HuH-7 (cell line): Measurements from ENCODE around the gene PRR9.
"Not testable (repeated sequence)": the region's sequence is repeated elsewhere in the genome, so short reads cannot be mapped to it uniquely, and the experiment has no call there.

ENCODE experiments used
- DNase-seq: peaks from one replicate; pipeline ENCODE4 v3.0.0; 2011; ENCODE audit warnings: low spot score

The PRR9 gene

DNA sequence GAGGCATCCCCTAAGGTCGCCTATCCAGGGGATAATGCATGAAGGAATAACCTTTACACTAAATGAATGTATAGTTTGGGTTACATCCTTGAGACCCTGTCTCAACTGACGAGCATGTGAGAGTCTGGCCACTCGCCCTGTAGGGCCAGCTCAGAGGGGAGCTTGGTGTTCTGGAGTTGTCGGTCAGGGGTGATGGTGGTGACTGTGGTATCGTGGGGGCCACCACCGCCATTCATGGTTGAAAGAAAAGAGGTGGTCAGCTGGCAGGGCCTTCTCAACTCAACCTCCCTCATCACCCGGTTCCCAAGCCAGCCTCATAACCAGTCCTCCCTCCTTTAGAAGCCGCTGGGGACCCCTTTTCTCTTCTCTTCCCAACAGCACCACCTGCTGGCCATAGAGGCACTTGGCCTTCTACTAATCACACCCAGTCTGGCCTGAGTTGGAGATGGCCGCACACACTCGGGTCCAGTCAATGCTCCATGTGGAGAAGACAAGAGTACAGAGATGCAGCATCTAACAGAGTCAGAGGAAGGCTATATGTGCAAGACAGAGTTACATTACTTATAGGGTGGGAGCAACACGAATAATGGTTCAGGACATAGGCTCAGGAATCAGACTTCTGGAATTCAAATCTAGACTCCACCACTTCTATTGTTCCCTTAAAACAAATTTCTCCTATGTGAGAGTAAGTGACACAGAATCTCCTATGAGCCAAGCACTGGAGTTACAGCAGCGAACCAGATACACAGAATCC, 11.9 kb downstream of the PRR9 start:
- DNase-seq: not testable (repeated sequence)

DNA sequence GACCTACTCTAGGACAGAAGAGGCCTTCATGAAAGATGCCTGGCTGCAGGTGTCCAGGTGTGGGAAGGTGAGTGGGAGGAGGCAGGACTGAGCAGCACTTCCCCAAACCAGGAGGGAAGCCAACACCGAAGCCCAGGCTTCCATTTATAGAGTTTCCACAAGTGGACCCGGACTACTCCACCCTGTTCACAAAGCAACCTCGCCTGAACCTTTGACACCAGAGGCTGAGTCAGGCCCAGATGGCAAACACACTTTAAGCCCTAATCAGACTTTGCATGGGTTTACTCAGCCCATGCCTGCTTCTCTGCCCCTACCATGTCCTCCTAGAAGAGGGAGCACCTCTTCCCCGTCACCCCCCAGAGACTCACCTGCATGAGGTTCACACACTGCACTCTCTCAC, 14.0 kb downstream of the PRR9 start:
- no peak for DNase-seq

DNA sequence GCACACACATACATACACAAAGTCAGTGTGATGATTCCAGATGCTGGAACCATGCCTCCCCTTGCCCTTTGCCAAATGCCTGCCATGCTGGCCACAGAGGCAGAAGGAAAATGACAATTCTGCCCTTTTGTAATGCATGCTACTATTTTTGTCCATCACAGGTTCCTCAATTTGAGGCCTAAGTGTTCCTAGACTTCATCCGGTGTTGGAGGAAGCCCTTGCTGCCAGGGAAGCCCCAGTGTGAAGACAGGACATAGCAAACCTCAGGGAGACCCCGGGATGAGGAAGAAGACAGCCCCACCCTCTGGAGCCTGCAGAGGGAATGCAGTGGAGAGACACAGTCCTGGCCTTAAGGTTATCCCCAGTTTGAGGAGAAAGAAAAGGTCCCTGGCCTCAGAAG, 14.4 kb downstream of the PRR9 start:
- DNase-seq: no peak

DNA sequence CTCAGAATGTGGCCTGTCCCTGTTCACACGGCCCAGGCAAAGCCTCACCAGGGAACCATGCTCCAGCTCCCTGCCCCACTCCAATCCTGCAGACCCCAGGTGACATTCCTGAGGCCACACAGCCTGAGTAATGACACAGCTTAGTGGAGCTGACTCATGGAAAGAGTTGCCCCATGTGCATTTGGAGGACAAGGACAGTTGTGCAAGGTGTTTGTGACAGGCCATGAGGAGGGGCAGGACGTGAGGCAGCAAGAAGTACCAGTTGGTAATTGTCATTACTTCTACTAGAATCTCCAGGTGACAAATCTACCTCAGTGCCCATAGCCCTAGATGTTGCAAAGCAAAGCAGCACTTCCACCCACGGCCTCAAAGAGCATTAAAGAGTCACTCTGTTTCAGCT, 15.2 kb downstream of the PRR9 start:
- no peak for DNase-seq

DNA sequence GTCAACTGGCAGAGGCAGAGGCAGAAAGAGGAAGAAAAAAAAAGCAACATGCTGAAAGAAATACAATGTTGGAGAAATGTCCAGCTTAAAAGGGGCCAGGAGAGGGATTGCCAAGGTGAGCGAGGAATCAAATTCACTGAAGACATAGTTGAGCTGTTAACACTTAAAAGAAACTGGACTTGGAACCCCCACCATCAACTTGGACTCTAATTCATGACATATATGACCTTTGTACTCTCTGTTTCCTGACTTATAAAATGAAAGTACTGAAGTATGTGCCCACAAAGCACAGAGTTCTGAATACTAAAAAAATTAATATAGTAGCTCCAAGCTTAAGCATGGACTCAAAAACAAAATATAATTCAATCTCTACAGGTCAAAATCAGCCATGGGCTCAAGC, 16.1 kb downstream of the PRR9 start:
- DNase-seq: no peak

DNA sequence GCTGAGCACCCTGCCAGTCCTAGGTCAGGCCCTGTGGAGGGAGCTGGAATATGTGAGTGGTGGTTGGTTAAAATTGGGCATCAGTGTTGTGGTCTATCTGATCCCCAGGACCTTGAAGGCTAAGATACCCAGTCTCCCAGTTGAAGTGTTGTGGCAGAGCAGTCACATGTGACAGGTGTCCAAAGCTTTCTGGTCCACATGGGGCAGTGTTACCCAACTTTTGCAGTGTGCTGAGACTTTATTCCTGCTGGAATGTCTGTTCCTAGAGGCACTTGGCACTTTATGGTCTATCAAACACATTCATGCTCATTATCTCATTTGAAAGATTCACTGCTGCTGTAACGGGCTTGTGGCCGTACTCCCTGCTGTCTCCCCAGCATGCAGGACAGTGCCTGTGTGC, 21.1 kb downstream of the PRR9 start:
- no peak for DNase-seq

DNA sequence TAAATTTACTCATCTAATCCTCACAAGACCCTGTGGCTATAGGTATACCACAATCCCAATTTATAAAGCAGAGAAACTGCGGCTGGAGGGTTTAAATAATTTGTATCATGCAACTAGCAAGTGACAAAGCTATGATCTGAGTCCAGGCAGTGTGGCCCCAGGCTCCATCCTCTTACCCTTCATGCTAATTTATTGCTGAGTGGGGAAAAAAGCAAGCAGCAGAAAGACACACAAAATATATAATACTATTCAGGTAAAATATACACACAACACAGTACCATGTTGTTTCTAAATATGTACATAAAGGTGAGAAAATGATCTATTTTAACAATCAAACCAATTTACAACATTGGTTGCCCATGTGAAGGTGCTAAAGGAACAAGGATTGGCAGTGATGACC, 24.8 kb downstream of the PRR9 start:
- DNase-seq: no peak

DNA sequence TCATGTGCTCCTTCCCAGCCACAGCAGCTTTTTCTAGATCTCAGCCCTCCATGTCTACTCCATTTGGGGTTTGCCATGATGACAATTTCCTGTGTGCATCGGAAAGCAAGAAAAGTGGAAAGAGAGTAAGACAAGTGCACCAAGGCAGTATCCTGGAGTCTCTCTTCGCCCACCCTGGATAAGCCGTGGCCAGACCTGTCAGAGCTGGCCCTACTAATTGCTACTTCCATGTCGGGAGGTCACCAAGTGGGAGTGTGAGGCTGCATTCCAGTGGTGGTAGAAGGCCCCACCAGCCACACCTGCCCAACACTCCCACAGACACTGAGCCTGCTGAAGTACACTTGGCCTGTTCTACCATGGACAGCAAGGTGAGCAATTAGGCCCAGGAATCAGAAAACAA, 28.1 kb downstream of the PRR9 start:
- DNase-seq: no peak

DNA sequence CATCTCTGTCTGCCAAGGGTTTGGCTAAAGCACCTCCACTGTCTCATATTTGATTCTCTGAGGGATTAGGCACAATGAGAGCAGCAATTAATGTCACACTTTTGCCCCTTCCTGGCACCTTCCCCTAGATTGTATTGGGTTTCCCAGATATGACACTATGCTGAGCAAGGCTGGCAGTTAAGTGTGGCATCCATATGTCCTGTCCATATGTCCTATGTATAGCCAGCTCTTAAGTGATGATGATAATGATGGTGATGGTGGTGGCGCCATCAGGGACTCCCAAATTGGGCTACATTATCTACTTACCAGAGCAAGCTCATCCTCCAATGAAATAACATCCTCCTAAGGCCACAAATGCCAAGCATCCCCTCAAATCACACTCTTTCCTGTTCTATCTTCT, 28.6 kb downstream of the PRR9 start:
- no peak for DNase-seq

DNA sequence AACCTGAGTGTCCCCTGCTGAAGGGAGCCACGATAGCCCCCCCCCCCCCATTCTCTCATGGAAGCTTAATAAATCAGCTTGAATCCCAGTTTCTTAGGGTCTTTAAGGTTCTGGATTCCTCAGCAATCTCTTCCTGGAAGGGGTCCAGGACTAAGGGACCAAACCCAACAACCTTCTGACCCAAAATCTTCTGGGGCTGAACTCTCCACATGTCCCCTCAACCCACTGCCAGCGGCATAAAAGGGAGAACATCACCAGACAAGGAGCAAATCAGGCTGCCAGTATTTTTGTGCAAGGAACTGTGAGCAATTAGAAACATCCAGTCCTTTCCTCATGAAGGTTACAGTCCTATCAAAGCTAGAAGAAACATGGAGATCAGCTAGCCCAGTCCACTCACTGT, 29.4 kb downstream of the PRR9 start:
- no peak for DNase-seq

DNA sequence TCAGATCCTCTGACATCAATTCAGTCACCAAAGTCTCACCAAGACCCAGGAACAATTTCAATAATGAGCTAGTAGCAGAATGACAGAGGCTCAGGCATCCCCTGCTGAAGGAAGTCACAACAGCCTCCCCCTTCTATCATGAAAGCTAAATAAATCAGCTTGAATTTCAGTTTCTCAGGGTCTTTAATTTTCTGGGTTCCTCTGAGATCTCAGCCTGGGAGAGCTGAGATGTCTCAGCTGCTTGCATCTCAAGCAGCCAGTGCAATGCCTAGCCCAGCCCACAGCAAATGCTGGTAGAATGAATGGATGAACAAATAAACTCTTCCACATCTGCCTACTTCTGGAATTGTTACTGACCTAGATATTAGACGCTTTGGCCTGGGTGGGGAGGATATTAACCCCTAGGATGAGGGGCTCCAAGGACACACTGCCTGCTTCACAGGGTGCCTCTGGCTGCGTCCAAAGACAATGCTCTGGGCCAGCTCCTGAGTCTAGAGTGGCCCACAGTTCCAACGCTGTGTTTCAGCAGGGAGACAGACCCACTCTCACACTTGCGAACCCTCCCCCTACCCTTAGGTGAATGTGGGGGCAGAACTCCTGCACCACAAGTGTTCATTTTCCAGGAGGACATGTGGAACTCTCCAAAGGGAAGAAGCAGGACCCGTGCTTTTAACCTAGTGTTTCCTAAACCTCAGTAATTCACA, 30.9 kb downstream of the PRR9 start:
- no peak for DNase-seq

DNA sequence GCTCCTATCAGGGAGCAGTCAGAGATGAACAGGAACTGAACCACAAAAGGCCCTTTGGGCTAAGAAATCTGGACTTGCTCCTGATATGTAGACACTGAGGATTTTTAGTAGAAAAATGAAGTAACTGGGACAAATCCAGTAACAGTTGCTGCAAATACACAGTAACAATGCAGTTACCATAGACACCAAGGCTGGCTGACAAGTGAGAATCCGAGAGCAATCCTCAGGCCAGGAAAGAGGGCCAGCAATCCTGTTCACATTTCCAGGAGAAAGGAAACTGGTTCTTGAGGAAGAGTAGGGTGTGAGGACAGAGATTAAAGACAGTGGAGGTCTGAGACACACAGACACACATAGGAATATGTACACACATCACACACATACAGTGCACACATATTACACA, 32.8 kb downstream of the PRR9 start:
- no peak for DNase-seq

DNA sequence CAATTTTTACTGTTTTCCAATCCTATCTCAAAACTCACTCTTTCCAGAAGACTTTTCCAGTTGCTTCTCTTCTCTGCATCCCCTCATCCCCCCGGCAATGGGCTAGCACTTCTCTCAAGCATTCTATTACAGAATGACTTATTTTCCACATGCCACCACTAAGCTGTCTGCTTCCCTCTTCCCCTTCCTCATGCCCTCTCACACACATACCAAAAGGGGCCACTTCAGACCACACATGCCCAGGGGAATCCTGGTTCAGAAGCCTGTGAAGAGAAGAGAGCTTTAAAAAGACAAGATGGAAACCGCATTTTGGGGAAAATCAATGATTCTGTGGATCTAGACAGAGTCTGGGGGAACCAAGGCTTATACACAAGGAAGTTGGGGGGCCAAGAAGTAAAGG, 33.7 kb downstream of the PRR9 start:
- DNase-seq: no peak

DNA sequence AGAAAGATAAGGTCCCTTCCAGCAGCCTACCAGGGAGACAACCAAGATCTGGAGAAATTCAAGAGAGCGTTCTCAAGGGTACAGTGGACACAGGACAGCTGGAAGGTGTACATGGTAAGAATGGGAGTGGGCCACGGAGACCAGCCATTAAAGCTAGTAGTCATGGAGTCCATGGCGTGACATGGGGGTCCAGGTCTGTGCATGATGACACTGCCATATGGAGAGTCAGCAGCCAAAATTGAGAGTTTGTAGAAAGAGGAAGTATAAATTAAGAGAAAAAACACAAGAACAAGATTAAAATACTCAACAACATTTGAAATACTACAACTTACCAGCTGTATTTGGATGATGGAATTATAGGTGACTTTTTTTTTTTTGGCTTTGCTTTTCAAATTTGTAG, 34.2 kb downstream of the PRR9 start:
- DNase-seq: no peak

DNA sequence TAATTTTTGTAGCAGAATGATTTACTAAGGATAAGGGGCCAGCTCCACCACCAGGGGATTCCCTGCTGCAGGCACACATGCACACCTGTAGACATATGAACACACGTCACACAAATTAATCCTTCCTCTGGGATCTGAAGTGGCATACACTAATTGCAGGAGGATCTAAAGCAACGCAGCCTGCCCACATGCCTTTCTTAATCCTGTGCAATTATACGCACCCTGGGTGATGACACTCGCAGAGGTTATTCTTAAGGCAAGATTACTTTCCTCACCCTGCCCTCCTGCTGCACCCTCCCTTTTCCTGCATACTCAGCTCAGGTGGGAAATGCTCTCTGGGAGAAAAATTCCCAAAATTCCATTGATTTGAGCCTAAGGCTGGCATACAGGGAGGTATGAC, 34.6 kb downstream of the PRR9 start:
- no peak for DNase-seq

DNA sequence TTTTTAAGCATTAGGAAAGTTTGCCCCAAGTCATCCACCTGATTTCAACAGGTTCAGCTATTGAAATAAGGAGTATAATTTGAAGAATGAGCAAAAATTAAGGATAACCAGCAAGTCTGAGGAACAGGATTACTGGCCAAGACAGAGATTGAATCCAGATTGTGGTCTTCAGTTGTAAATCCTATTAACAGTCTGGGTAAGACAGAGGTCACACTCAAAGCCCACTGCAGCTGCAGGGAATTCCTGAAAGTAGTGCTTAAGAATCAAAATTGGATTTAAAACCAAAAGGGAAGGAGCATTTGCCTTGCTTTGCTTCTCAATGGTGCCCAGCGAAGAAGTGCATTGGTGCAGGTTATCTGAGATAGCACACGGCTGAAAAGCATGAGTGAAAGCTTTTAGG, 35.7 kb downstream of the PRR9 start:
- DNase-seq: no peak

DNA sequence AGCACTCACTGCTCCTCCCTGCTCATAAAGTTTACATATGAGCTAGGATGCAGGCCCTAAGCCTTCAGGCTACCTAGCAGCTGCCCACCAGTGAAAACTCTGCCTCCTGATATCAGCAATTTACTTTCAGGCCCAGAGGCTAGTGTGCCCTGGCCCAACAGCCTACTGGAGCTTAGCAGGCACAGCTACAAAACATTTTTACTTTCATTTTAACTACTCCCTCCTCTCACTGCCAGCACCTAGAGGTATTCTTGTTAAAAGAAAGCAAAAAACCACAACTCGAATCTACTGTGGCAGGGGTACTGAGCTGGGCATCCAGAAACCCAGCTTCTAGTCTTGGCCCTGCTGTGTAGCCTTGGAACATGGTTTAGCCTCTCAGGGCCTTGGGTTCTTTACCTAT, 36.3 kb downstream of the PRR9 start:
- DNase-seq: no peak

DNA sequence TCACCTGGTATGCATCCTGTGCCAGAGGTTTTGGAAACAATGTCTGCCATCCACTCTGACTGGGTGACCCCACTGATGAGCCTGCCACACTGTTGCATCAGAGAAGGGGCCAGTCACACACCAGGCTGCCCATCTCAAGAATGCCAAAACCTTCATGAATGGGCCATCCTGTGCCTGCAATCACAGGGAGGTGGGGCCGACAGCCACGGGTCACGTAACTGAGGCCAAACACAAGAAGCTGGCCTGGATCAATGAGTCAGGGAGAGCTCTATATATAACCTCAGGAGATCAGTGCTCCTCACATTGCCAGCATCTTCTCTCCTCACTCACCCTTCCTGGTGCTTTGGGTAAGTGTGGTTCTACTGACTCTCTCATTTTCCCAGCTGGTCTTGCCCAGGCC, 42.0 kb downstream of the PRR9 start, which contains the start of gene LORICRIN:
Gene LORICRIN, plus strand, starts transcription at position 301 of the 400 bp plus-strand sequence. CDS start 1,263 bp downstream, outside the sequence.
- DNase-seq: no peak

DNA sequence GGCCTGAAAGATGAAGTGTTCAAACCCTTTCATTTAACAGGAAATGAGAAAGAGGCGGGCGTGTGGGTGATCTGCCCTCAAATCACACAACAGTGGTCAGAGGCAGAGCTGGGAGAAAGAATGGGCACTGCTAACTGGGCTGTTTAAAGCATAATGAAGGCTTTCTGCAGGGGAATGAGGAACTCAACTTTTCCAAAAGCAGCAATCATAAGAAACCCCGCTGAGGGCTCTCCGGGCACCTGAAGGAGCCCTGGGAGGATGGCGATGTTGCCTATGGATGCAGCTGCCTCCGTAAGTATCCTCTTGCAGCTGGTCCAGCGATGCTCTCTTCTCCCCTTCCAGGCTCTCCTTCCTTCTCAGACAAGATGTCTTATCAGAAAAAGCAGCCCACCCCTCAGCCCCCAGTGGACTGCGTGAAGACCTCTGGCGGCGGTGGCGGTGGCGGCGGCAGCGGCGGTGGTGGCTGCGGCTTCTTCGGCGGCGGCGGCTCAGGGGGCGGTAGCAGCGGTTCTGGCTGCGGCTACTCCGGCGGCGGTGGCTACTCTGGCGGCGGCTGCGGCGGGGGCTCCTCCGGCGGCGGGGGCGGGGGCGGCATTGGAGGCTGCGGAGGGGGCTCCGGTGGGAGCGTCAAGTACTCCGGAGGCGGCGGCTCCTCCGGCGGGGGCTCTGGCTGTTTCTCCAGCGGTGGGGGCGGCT, 43.3 kb downstream of the PRR9 start:
- DNase-seq: no peak

DNA sequence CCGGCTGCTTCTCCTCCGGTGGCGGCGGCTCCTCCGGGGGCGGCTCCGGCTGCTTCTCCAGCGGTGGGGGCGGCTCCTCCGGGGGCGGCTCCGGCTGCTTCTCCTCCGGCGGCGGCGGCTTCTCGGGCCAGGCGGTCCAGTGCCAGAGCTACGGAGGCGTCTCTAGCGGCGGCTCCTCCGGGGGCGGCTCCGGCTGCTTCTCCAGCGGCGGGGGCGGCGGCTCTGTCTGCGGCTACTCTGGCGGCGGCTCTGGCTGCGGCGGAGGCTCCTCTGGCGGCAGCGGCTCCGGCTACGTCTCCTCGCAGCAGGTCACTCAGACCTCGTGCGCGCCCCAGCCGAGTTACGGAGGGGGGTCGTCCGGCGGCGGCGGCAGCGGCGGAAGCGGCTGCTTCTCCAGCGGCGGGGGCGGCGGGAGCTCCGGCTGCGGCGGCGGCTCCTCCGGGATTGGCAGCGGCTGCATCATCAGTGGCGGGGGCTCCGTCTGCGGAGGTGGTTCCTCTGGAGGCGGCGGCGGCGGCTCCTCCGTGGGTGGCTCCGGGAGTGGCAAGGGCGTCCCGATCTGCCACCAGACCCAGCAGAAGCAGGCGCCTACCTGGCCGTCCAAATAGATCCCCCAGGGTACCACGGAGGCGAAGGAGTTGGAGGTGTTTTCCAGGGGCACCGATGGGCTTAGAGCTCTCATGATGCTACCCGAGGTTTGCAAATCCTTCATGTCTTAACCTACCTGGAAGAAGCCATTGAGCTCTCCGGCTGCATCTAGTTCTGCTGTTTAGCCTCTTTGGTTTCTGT, 44.1 kb downstream of the PRR9 start:
- DNase-seq: no peak

DNA sequence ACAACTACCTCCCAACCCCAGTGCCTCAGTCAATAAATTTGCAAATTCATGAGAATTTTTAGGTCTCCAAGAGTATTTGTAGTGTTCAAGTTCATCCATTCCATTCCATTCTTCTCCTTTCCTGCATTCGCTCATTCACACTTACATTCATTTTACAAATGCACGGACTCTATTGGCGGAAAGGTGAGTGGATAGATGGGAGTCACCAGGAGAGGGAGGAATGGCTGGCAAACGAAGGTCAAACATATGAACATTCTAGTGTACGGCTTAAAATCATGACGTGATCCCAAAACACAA, 44.6 kb downstream of the PRR9 start:
- DNase-seq: no peak

DNA sequence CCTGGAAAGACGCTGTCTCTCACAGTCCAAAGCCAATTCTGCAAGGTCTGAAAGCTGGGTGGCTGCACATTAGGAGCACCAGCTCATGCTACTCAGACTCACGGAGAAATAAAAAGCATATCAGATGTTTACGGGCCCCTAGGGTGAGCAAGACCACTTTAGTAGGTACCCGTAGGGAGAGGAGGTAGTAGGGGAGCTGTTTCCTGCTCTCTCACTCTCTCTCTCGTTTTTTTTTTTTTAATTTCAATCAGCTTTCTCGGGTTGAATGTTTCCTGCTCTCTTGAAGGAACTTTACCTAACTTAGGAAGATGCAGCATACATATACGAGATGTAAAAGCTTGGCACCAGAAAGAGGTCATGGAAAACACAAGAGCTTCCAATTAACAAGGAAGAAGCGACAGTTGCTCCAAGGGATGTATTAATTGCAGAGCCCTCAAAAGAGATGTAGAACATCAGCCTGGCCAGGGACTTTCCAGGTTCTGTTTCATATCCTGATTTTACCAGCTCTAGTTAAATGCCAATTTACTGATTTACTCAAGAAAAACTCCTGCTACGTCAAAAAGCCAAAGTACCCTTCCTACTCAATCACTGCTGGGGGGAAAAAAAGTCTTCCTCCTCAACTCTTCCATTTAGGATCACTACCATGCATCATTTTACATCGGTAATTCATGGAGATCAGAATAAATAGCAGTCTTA, 45.2 kb downstream of the PRR9 start:
- DNase-seq: no peak
